ENCODE measurements around the gene ERC1.
"Not testable (repeated sequence)": the region's sequence is repeated elsewhere in the genome, so short reads cannot be mapped to it uniquely, and the experiment has no call there.

Gene ERC1

DNA sequence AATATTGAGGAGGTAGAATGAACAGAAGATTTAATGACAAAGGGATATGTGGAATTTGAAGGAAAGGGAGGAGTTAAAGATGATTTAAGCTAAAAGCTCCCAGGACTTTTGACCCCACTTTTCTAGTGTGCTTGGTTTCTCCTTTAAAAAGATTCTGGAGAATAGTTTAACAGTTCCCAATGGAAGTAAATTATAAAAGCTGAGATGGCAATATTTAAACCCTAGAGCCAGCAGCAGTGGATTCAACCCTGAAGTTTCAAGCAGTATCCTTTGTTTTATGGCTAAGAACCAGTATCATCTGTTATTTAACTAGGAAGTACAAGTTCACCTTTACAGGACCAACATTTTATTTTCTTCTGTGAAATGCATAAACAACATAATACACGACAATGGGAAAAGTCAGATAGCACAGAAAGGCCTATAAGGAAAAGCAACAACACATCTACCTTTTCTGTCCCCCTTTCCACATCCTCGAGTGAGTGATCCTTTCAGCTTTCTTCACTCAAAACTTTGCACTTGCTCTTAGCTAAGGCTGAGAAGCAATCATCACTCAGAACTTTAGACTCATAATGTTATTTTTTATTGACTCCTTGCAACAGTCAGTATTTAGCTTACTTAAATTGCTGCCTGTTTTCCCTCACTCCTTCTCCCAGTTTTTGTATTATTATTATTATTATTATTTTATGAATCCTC lies 338.9 kb downstream of the ERC1 start:
- no peak overlapping the region for H3K4me3 ChIP-seq (ENCODE audit: low read depth, low read length)
- in situ Hi-C loops (cut with HindIII; ENCODE audit: low sequenced_read_pairs) = no loop called here

DNA sequence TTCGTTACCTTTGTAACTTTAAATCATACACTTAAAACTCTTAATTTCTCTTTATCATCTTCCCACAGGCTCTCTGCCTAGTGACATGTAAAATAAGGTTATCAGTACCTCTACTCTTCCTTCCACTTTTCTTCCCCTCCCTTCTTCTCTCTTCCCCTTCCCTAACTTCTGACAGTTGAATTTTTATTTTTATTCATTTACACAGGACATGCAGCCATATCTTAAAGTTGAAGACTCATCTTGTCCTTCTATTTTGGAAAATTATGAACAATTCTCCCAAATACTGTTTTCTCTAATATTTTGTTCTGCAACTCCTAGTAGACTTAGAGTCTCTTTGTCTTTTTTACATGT lies 339.4 kb downstream of the ERC1 start:
- TF ChIP-seq, protein P1, sequence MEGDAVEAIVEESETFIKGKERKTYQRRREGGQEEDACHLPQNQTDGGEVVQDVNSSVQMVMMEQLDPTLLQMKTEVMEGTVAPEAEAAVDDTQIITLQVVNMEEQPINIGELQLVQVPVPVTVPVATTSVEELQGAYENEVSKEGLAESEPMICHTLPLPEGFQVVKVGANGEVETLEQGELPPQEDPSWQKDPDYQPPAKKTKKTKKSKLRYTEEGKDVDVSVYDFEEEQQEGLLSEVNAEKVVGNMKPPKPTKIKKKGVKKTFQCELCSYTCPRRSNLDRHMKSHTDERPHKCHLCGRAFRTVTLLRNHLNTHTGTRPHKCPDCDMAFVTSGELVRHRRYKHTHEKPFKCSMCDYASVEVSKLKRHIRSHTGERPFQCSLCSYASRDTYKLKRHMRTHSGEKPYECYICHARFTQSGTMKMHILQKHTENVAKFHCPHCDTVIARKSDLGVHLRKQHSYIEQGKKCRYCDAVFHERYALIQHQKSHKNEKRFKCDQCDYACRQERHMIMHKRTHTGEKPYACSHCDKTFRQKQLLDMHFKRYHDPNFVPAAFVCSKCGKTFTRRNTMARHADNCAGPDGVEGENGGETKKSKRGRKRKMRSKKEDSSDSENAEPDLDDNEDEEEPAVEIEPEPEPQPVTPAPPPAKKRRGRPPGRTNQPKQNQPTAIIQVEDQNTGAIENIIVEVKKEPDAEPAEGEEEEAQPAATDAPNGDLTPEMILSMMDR (IDR thresholded peaks at IDR 0.05; ENCODE audit: low read depth, low read length, missing control alignments) = no peak
- in situ Hi-C loops (cut with HindIII; ENCODE audit: low sequenced_read_pairs) = no loop called here
- H3K4me3 ChIP-seq (ENCODE audit: low read depth, low read length) = no peak overlapping the region
- DNase-seq (ENCODE audit: low read depth) = no peak

More for the DNA sequence above, 338.9 kb downstream of the ERC1 start:
- TF ChIP-seq, protein P1 (IDR thresholded peaks at IDR 0.05; ENCODE audit: low read depth, low read length, missing control alignments) = no peak
- DNase-seq (ENCODE audit: low read depth) = no peak

DNA sequence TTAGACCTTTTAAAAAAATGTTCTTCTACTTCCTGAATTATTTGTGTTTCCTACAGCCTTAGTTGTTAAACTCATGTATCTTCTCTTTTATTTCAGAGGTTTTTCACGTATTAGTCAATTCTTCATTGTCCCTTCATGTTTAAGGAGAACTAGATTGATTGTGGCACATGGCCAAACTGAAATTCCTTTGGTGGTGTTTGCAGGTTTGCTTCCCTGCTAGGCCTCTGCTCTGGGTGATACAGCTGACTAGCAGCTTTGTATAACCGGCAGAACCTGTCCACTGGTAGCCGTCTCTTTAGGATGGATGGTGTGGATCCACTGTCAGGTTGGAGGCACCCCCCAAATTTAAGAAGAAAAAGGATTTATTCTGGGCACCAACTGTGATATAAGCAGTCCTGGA lies 341.3 kb downstream of the ERC1 start:
- H3K4me3 ChIP-seq (ENCODE audit: low read depth, low read length) = no peak overlapping the region
- peak; percentile 34 for DNase-seq (ENCODE audit: low read depth)
- TF ChIP-seq, protein P1 (IDR thresholded peaks at IDR 0.05; ENCODE audit: low read depth, low read length, missing control alignments) = no peak
- in situ Hi-C loops (cut with HindIII; ENCODE audit: low sequenced_read_pairs) = no loop called here

DNA sequence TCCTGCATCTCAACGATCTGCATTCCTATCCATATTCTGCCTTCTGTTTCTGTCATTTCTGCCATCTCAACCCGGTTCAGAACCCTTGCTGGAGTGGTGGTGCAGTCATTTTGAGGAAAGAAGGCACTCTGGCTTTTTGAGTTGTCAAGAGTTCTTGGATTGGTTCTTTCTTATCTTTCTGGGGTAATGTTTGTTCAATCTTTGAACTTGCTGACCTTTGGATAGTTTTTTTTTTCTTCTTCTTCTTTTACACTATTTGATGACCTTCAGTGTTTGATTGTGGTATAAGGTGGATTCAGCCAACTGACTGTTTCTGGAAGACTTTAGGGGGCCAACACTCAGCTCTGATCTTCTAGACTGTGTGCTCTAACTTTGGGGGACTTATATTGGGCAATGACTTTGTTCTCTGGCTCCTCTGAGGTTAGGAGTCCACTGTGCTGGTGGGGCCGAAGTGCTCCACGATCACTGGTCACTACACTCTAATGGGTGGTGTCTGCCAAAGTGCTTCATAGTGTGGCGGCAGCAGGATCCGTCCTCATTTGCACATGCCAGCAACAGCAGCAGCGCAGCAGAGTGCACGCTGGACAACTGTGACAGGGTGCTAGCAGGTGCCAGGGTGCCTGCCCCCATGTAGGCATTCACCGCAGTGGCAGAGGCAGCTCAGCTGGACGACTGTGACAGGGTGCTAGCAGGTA lies 347.6 kb downstream of the ERC1 start:
- no peak for DNase-seq (ENCODE audit: low read depth)
- in situ Hi-C loops (cut with HindIII; ENCODE audit: low sequenced_read_pairs) = no loop called here
- no peak overlapping the region for H3K4me3 ChIP-seq (ENCODE audit: low read depth, low read length)
- TF ChIP-seq, protein P1 (IDR thresholded peaks at IDR 0.05; ENCODE audit: low read depth, low read length, missing control alignments) = no peak

DNA sequence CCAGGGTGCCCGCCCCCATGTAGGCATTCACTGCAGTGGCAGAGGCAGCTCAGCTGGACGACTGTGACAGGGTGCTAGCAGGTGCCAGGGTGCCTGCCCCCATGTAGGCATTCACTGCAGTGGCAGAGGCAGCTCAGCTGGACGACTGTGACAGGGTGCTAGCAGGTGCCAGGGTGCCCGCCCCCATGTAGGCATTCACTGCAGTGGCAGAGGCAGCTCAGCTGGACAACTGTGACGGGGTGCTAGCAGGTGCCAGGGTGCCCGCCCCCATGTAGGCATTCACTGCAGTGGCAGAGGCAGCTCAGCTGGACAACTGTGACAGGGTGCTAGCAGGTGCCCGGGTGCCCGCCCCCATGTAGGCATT lies 348.1 kb downstream of the ERC1 start:
- H3K4me3 ChIP-seq (ENCODE audit: low read depth, low read length); in situ Hi-C loops (cut with HindIII; ENCODE audit: low sequenced_read_pairs); DNase-seq (ENCODE audit: low read depth): not testable (repeated sequence)

GRCh38 chr12:1339618-1340319 lies 348.7 kb downstream of the ERC1 start:
- DNase-seq (ENCODE audit: low read depth) = no peak
- TF ChIP-seq, protein P1 (IDR thresholded peaks at IDR 0.05; ENCODE audit: low read depth, low read length, missing control alignments) = no peak
- in situ Hi-C loops (cut with HindIII; ENCODE audit: low sequenced_read_pairs) = no loop called here
- H3K4me3 ChIP-seq (ENCODE audit: low read depth, low read length) = no peak overlapping the region

DNA sequence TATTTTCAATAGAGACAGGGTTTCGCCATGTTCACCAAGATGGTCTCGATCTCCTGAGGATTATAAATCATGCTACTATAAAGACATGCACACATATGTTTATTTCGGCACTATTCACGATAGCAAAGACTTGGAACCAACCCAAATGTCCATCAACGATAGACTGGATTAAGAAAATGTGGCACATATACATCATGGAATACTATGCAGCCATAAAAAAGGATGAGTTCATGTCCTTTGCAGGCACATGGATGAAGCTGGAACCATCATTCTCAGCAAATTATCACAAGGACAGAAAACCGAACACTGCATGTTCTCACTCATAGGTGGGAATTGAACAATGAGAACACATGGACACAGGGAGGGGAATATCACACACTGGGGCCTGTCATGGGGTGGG lies 350.2 kb downstream of the ERC1 start:
- in situ Hi-C loops (cut with HindIII; ENCODE audit: low sequenced_read_pairs); DNase-seq (ENCODE audit: low read depth): not testable (repeated sequence)

More for the DNA sequence above, 350.2 kb downstream of the ERC1 start:
- H3K4me3 ChIP-seq (ENCODE audit: low read depth, low read length) = not testable (repeated sequence)

Data from astrocyte of the cerebellum (primary cell).